Activated naive CD4-positive, alpha-beta T cell treated with anti-CD3 and anti-CD28 coated beads, Interleukin-2, amount 10 ng/mL, durations not matched to agents 7 days and 5 days (primary cell): ENCODE data around the gene CD248.
"Not testable (repeated sequence)": the region's sequence is repeated elsewhere in the genome, so short reads cannot be mapped to it uniquely, and the experiment has no call there.

Source experiments
- CTCF ChIA-PET: fragments of 350-600 bp; sonication (Branson Sonifier 250); formaldehyde crosslinking; loops from one replicate; lab custom pipeline; 2021; ENCODE audit warnings: antibody characterized with exemption; lab: Charles Lee
- DNase-seq: peaks from one replicate; pipeline ENCODE4 v3.0.0-alpha.2; 2020
- H3K27ac Mint-ChIP-seq: one replicate; pipeline ENCODE4 v1.8.0; 2021; ENCODE audit warnings: mild to moderate bottlenecking, moderate library complexity, mixed read lengths
- H3K27me3 Mint-ChIP-seq: one replicate; pipeline ENCODE4 v1.8.0; 2021; ENCODE audit warnings: mild to moderate bottlenecking, mixed read lengths
- H3K36me3 Mint-ChIP-seq: one replicate; pipeline ENCODE4 v1.8.0; 2021; ENCODE audit warnings: mixed read lengths
- H3K4me1 Mint-ChIP-seq: one replicate; pipeline ENCODE4 v1.8.0; 2021; ENCODE audit warnings: mixed read lengths
- H3K4me3 Mint-ChIP-seq: one replicate; pipeline ENCODE4 v1.8.0; 2021; ENCODE audit warnings: mild to moderate bottlenecking, moderate library complexity, mixed read lengths
- H3K9me3 Mint-ChIP-seq: one replicate; pipeline ENCODE4 v1.8.0; 2021; ENCODE audit warnings: mixed read lengths

Gene CD248

GRCh38 chr11:66310803-66311440 lies 5.9 kb downstream of the CD248 start:
- DNase-seq, H3K4me3 Mint-ChIP-seq, H3K9me3 Mint-ChIP-seq, H3K36me3 Mint-ChIP-seq: not testable (repeated sequence)
- CTCF ChIA-PET, result interaction anchor here (0.7 to 6.6 kb wide), 26 partner anchors 9 to 110 kb away, joined by 3 to 80 read pairs (median 4); partner anchors contain the start of genes B4GAT1, BRMS1, NPAS4 and RIN1
- Mint-ChIP-seq H3K4me1 (peaks cover 34% of the 10 kb centered on the region), H3K27ac (peak overlapping the region; percentile 3), H3K27me3 (peaks cover 24% of the 10 kb centered on the region)

DNA sequence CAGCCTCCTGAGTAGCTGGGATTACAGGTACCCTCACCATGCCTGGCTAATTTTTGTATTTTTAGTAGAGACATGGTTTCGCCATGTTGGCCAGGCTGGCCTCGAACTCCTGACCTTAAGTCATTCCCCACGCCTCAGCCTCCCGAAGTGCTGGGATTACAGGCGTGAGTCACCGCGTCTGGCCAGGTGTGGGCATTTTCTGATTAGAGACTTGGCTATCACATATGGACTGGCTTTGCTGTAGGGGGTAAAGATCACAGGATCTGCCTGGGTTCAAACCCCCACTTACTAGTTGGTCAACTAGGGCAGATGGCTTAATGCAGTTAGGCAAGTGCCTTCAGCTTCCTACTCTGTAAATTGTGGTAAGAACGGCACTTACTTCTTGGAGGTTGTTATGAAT lies 6.5 kb downstream of the CD248 start:
- no peak for DNase-seq
- Mint-ChIP-seq H3K36me3 (peaks cover 2% of the 10 kb centered on the region), H3K4me1 (peaks cover 28% of the 10 kb centered on the region), H3K27me3 (peaks cover 21% of the 10 kb centered on the region), H3K27ac (no peak overlapping the region), H3K9me3 (no peaks in the 10 kb centered on the region), H3K4me3 (no peak overlapping the region)
- CTCF ChIA-PET, result interaction anchor here (1.2 to 6.6 kb wide), 5 partner anchors 16 to 78 kb away, joined by 3 to 80 read pairs (median 15); partner anchors contain the start of gene RIN1

DNA sequence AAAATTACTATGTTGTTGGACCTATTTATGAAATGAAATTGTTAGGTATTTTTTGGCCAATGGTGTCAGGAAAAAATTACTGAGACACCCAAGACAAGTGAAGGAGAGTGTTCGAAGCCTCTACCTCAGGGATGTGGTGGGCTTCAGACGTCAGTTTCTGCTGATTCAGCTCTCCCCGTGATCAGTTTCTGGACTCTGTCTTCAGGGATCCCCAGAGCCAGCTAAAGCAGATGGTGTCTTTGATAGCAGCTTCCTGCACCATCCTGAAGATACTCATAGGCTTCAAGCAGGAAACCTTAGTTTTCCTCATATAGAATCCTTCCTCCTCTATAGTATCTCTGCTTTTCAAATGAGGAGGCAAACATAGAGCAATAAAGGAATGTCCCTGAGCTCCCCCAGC lies 7.4 kb downstream of the CD248 start:
- peaks cover 20% of the 10 kb centered on the region for H3K4me1 Mint-ChIP-seq
- no peak overlapping the region for H3K27ac Mint-ChIP-seq
- peaks cover 15% of the 10 kb centered on the region for H3K27me3 Mint-ChIP-seq
- no peak overlapping the region for H3K4me3 Mint-ChIP-seq
- no peak for DNase-seq
- CTCF ChIA-PET, result interaction anchor here (0.6 to 6.6 kb wide), 4 partner anchors 20 to 129 kb away, joined by 3 to 80 read pairs (median 6); partner anchors contain the start of genes MRPL11 and RIN1
- H3K36me3 Mint-ChIP-seq, result no peaks in the 10 kb centered on the region
- H3K9me3 Mint-ChIP-seq, result no peaks in the 10 kb centered on the region

DNA sequence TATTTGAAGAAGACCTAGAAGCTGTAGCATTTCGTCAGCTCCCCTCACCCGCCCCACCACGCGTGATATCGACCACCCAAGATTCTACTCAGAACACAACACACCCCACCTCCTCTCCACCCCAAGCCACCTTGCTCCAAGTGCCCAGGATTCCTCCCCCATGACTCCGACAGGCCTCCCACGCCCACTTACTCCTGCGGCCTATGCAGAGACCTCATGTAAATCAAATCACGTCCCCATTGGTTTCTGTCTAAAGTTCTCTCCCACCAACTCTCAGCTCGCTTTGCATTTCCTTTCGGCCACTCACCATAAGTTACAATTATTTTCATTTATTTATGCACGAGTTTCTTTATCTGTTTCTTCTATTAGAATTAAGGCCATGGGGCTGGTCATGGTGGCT lies 14.2 kb downstream of the CD248 start:
- CTCF ChIA-PET, result interaction anchor here (0.9 to 2.6 kb wide), 2 partner anchors 9 to 11 kb away, joined by 3 to 14 read pairs; partner anchors contain the start of gene TMEM151A

GRCh38 chr11:66299186-66299585 lies 17.7 kb downstream of the CD248 start:
- no peaks in the 10 kb centered on the region for H3K36me3 Mint-ChIP-seq
- no peak overlapping the region for H3K27ac Mint-ChIP-seq
- DNase-seq, result no peak
- no peaks in the 10 kb centered on the region for H3K4me1 Mint-ChIP-seq
- no peak overlapping the region for H3K4me3 Mint-ChIP-seq
- peaks cover 29% of the 10 kb centered on the region for H3K27me3 Mint-ChIP-seq
- CTCF ChIA-PET, result no interaction called here
- no peaks in the 10 kb centered on the region for H3K9me3 Mint-ChIP-seq

More for the DNA sequence above, 14.2 kb downstream of the CD248 start:
- Mint-ChIP-seq H3K27ac (no peak overlapping the region), H3K36me3 (no peaks in the 10 kb centered on the region), H3K4me3 (no peak overlapping the region), H3K4me1 (no peaks in the 10 kb centered on the region), H3K27me3 (peaks cover 7% of the 10 kb centered on the region), H3K9me3 (no peaks in the 10 kb centered on the region)
- no peak for DNase-seq

- Mint-ChIP-seq H3K4me3 (no peak overlapping the region), H3K36me3 (no peaks in the 10 kb centered on the region), H3K4me1 (peaks cover 3% of the 10 kb centered on the region), H3K27ac (no peak overlapping the region), H3K27me3 (peaks cover 45% of the 10 kb centered on the region), H3K9me3 (no peaks in the 10 kb centered on the region)
- CTCF ChIA-PET, result interaction anchor here (0.6 kb wide), 1 partner anchor 75 kb away, joined by 4 read pairs; no protein-coding TSS in a partner anchor
- no peak for DNase-seq
Measured at GRCh38 chr11:66297610-66298009, 19.2 kb downstream of the CD248 start.

DNA sequence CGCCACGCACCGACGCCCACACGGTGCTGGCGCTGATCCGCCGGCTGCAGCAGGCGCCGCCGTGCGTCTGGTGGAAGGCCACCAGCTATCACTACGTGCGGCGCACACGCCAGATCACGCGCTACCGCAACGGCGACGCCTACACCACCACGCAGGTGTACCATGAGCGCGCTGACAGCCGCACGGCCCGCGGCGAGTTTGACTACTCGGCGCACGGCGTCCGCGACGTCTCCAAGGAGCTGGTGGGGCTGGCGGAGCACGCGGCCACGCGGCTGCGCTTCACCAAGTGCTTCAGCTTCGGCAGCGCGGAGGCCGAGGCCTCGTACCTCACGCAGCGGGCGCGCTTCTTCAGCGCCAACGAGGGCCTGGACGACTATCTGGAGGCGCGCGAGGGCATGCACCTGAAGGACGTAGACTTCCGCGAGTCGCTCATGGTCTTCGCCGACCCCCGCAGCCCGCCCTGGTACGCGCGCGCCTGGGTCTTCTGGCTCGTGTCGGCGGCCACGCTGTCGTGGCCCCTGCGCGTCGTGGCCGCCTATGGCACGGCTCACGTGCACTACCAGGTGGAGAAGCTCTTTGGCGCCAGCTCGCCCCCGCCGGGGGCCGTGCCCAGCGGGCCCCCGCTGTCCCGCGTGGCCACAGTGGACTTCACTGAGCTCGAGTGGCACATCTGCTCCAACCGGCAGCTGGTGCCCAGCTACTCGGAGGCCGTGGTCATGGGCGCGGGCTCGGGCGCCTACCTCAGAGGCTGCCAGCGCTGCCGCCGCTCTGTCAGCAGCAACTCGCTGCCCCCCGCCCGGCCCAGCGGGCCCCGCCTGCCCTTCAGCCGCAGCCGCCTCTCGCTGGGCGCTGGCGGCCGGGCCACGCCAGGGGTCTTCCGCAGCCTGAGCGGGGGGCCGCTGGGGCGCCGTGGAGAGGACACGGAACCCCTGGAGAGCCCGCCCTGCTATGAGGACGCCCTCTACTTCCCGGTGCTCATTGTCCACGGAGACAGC lies 21.9 kb downstream of the CD248 start:
- Mint-ChIP-seq H3K36me3 (no peaks in the 10 kb centered on the region), H3K27me3 (peaks cover 64% of the 10 kb centered on the region), H3K9me3 (no peaks in the 10 kb centered on the region), H3K4me1 (peaks cover 20% of the 10 kb centered on the region), H3K4me3 (no peak overlapping the region), H3K27ac (no peak overlapping the region)
- DNase-seq, result no peak
- CTCF ChIA-PET, result no interaction called here

DNA sequence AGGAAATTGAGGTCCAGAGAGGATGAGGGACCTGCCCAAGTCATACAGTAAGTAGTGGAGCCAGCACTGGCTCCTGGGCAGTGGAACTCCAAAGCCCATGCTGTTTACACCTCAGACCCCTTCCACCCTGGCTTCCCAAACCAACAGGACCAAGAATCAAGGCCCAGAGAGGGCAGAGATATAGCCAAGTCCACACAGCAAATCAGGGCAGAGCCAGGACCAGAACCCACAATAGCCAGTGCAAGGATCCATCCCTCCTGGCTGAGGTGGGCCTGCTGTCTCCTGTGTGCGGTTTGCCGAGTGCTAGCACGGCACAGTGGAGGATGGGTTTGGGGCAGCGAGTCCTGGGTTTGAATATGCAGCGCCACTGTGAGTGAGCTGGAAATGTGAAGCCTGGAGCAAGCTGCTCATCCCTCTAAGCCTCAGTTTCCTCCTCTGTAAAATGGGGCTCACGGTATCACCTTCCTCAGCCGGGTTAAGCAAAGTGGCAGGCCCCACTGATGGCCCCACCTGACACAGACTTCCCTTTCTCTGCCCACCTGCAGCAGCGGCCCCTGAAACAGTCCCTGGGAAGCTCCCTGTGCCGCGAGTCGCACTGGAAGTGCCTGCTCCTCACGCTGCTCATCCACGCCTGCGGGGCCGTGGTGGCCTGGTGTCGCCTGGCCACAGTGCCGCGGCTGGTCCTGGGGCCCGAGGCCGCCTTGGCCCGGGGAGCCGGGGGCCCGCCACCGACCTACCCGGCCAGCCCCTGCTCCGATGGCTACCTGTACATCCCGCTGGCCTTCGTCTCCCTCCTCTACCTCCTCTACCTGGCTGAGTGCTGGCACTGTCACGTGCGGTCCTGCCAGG lies 22.8 kb downstream of the CD248 start:
- no peak overlapping the region for H3K4me3 Mint-ChIP-seq
- CTCF ChIA-PET, result no interaction called here
- peaks cover 74% of the 10 kb centered on the region for H3K27me3 Mint-ChIP-seq
- no peak overlapping the region for H3K27ac Mint-ChIP-seq
- H3K4me1 Mint-ChIP-seq, result peaks cover 28% of the 10 kb centered on the region
- H3K36me3 Mint-ChIP-seq, result no peaks in the 10 kb centered on the region
- no peak for DNase-seq
- no peaks in the 10 kb centered on the region for H3K9me3 Mint-ChIP-seq

GRCh38 chr11:66293352-66293751 lies 23.5 kb downstream of the CD248 start:
- no peaks in the 10 kb centered on the region for H3K9me3 Mint-ChIP-seq
- H3K27me3 Mint-ChIP-seq, result peaks cover 75% of the 10 kb centered on the region
- no peaks in the 10 kb centered on the region for H3K36me3 Mint-ChIP-seq
- H3K4me3 Mint-ChIP-seq, result no peak overlapping the region
- H3K4me1 Mint-ChIP-seq, result peaks cover 30% of the 10 kb centered on the region
- H3K27ac Mint-ChIP-seq, result no peak overlapping the region
- no peak for DNase-seq
- CTCF ChIA-PET, result no interaction called here

DNA sequence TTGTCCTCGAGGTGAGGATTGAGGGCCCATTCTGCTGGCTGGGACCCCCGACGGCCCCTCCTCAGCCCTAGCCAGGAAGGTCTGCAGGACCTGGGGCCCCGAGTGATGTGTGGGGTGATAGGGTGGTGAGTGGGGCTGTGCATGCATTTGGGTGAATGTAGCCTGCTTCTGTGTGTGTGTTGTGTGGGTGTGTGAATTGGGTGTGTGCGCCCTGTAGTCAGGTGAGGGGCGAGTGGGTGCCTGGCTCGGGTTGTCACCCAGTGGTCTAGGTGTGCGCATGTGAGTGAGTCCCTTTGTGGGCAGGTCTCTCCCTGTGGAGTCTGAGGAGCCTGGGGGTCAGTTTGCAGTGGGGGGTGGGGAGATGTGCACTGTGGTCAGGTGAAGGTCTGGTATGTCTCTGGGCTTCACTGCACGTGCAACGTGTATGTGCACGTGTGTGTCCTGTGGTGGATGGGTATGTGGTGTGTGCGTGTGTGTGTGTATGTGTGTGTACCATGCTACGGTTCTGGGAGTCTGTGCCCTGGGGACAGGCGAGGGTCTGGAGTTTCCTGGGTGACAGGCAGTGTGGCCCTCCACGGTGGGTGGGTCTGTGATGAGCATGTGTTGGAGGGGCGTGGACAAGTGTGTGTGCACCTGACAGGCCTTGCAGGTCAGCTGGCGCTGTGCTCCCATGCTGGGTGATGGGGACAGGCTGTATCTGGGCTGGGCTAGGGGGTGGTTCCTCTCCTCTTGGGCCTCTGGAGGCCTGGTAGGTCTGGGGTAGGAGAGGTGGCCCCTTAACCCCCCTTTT lies 24.1 kb downstream of the CD248 start:
- Mint-ChIP-seq H3K4me1 (peaks cover 35% of the 10 kb centered on the region), H3K27me3 (peaks cover 75% of the 10 kb centered on the region), H3K27ac (peak overlapping the region; percentile 46), H3K36me3 (no peaks in the 10 kb centered on the region), H3K4me3 (peak overlapping the region; percentile 26), H3K9me3 (no peaks in the 10 kb centered on the region)
- CTCF ChIA-PET, result no interaction called here
- no peak for DNase-seq

DNA sequence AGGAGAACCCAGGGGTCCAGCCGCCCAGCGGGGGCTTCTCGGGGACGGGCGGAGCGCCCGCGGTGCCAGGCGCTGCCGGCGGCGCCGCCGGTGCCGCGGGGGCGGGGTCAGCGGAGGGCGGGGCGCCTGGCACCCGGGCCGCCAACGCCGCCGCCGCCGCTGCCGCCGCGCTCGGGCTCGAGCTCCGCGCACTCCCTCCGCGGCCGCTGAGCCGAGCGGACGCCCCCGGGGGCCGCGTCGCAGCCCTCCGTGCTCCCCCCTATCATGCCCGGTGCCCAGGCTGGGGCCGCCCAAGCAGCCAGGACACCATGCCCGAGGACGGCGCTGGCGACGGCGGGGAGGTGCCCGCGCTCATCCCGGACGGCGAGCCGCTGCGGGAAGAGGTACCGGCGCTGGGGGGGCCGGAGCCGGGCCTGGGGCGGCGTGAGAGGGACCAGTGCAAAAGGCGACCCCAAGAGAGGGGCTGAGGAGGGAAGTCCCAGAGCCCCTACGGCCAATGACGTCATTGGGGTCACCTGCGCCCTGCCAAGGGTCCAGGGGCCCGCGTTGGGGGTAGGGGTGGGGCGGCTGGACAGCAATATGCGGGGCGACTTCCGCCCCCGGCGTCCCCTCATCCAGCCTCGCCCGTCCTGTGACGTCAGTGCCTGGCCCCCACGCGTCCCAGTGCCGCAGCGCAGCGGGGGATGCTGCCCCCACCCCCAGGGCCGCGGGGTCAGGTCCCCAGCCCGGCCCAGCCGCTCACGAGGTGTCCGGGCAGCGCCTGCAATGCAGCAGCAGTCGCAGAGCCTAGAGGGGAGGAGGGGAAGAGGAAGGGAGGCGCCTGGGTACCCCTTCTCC lies 24.9 kb downstream of the CD248 start, which contains the start of gene TMEM151A:
TSS of gene TMEM151A (plus strand) at position 189 of the 837 bp plus-strand sequence. CDS start at position 309, 120 bp downstream.
- peak within 1 kb of the TSS; percentile 67 for H3K27ac Mint-ChIP-seq
- no peaks in the 10 kb centered on the region for H3K9me3 Mint-ChIP-seq
- H3K4me3 Mint-ChIP-seq, result peak within 1 kb of the TSS; percentile 74
- CTCF ChIA-PET, result interaction anchor here (1.3 to 1.6 kb wide), 3 partner anchors 9 to 19 kb away, joined by 3 to 4 read pairs (median 4); no protein-coding TSS in a partner anchor
- H3K4me1 Mint-ChIP-seq, result peaks cover 42% of the 10 kb centered on the region
- no peak for DNase-seq
- H3K27me3 Mint-ChIP-seq, result peaks cover 67% of the 10 kb centered on the region
- H3K36me3 Mint-ChIP-seq, result no peaks in the 10 kb centered on the region

DNA sequence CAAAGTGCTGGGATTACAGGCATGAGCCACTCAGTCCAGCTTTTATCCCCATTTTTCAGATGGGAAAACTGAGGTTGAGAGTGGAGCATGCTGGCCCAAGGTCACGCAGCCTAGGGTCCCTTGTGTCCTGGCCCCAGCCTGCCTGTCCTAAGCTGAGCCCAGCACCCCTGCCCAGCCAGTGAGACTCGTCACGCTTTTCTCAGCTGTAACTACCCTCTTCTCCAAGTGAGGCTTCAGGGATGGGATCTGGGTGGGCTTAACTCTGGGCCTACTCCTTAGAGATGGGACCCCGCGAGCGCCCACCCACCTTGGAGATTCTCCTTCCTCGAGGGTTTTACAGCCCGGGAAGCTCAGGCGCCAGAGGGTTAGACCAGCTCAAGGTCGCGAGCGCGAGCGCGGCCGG lies 25.5 kb downstream of the CD248 start:
- no peak overlapping the region for H3K4me3 Mint-ChIP-seq
- H3K27ac Mint-ChIP-seq, result no peak overlapping the region
- CTCF ChIA-PET, result interaction anchor here (0.7 to 1.6 kb wide), 4 partner anchors 9 to 21 kb away, joined by 3 to 4 read pairs (median 4); no protein-coding TSS in a partner anchor
- no peaks in the 10 kb centered on the region for H3K36me3 Mint-ChIP-seq
- DNase-seq, result no peak
- peaks cover 48% of the 10 kb centered on the region for H3K4me1 Mint-ChIP-seq
- no peaks in the 10 kb centered on the region for H3K9me3 Mint-ChIP-seq
- peaks cover 62% of the 10 kb centered on the region for H3K27me3 Mint-ChIP-seq
